H7 (cell line): ENCODE data around the gene NEO1. TPM values are rescaled to one million over a fixed set of nuclear protein-coding genes. Genes with fewer than 3 reads are reported as not detected.
"Not testable (repeated sequence)": the region's sequence is repeated elsewhere in the genome, so short reads cannot be mapped to it uniquely, and the experiment has no call there.

Experiments used
- DNase-seq: peaks from one replicate; pipeline ENCODE4 v3.0.0; 2012
- H3K27me3 ChIP-seq: 2 replicates; pipeline ENCODE4 v1.6.0; 2011; ENCODE audit warnings: mild to moderate bottlenecking, low read length; ENCODE audit not compliant: control insufficient read depth, insufficient read depth
- H3K36me3 ChIP-seq: replicated peaks from 2 replicates; pipeline ENCODE4 v1.5.1; 2011; ENCODE audit warnings: low read length; ENCODE audit not compliant: control insufficient read depth, insufficient read depth
- H3K4me3 ChIP-seq: 2 replicates; pipeline ENCODE4 v1.5.1; 2011; ENCODE audit warnings: low read depth, mild to moderate bottlenecking, control low read depth, low read length, moderate library complexity; ENCODE audit not compliant: insufficient read depth
- total RNA-seq: library from RNA; depleted of rRNA; stranded (reverse); fragments of >200 nt; shearing (Covaris generic); gene quantifications from 2 replicates; pipeline ENCODE4 v1.2.3, GENCODE V29; 2014

Gene NEO1
- total RNA-seq, 1 experiment from 2014 or later, result 28.9 TPM

DNA sequence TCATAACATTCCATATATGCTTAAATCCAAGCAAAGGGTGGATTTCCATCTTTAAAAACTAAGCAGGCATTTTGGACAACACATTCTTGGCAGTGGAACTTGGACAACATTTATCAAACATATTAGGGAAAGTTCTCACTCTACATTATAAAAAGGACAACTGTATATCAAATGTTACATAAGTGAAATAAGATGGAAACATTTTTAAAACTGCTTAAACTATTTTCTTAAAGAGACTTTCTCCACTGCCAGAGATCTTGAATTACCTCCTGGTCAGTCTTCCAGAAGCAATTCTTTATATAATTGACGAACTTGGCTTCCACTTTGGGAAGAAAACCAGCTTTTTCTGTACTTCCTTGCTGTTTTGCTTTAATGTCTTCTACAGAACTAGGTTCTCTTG is 109.3 kb downstream of the NEO1 start:
- DNase-seq, result no peak
- Histone ChIP-seq H3K36me3 (no peaks in the 10 kb centered on the region; the same call in 1 of the 2 replicates), H3K4me3 (no peak overlapping the region), H3K27me3 (no peaks in the 10 kb centered on the region)

DNA sequence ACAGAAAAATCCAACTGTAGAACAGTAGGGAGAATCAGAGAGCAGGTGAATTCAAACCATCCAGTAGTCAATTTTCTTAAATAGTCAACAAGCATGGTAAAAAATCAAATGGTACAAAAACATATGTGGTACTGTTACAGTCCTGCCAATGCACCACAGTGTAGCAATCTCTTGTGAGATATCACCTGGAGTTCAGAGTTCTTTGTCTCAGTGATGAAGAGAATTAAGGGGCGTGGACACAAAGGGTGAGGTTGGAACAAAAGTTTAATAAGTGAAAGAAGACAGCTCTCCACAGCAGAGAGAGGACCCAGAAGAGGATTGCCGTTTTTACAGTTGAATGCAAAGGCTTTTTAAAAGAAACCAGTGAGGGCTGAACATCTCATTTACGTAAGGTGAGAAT is 113.2 kb downstream of the NEO1 start:
- DNase-seq, result no peak
- Histone ChIP-seq H3K27me3 (no peaks in the 10 kb centered on the region), H3K4me3 (no peak overlapping the region), H3K36me3 (no peaks in the 10 kb centered on the region; the same call in 1 of the 2 replicates)

DNA sequence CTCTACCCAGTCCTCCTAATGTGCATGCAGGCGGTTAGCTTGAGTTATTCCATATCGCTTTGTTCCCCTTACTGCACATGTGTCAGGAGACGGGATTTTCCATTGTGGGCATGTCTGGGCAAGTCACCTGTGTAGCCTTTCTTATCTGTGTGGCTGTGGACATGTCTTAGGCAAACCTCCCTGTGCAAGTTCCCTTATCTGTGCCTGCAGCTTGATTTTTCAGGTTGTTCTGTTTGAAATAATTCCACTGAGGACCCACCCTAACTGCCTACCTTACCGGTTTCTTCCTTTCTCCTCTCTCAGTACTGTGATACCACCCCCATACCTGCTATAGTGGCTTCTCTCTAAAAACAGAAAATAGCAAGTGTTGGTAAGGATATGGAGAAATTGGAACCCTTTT is 113.6 kb downstream of the NEO1 start:
- Histone ChIP-seq H3K36me3 (no peaks in the 10 kb centered on the region; the same call in 1 of the 2 replicates), H3K27me3 (no peaks in the 10 kb centered on the region), H3K4me3 (no peak overlapping the region)
- DNase-seq, result no peak

DNA sequence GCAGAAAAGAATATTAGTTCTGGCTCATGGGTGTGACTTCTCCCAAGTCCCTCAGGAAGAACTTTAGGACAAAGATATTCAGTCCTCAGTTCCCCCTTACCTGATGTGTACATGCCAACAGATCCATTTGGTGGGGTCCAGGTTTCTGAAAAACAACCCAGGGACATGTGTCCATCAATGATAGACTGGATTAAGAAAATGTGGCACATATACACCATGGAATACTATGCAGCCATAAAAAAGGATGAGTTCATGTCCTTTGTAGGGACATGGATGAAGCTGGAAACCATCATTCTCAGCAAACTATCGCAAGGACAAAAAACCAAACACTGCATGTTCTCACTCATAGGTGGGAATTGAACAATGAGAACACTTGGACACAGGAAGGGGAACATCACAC is 114.4 kb downstream of the NEO1 start:
- not testable (repeated sequence) for DNase-seq

DNA sequence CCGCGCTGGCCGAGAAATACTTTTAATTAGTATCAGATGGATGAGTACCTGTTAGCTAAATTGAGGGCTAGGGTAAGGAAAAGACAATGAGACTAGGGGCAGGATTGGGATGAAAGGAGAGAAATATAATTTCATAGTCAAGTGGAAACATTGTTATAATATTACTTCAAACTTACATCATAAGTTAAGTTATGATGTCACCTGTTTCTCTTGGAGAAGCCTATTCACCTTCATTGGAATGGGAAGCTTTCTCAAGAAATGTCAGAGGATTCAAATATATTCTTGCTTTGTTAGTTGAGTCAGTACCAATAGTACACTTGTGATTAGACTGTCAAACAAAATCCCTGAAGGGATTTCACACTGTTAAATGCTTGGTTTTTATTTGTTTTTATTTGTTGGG is 116.2 kb downstream of the NEO1 start:
- DNase-seq, result no peak
- Histone ChIP-seq H3K27me3 (no peaks in the 10 kb centered on the region), H3K4me3 (no peak overlapping the region), H3K36me3 (no peaks in the 10 kb centered on the region; the same call in 1 of the 2 replicates)

More for the DNA sequence above, 114.4 kb downstream of the NEO1 start:
- not testable (repeated sequence) for H3K27me3 ChIP-seq, H3K36me3 ChIP-seq, H3K4me3 ChIP-seq

DNA sequence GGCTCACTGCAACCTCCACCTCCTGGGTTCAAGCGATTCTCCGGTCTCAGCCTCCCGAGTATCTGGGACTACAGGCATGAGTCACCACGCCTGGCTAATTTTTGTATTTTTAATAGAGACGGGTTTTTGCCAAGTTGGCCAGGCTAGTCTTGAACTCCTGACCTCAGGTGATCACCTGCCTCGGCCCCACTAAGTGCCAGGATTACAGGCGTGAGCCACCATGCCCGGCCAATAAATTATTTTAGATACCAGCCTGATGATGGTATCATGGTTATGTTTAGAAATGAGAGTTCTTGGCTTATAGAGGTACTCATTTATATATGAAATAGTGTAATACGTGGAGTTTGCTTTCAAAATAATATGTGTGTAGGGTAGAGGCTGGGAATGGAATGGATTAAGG is 119.4 kb downstream of the NEO1 start:
- no peak overlapping the region for H3K4me3 ChIP-seq
- no peaks in the 10 kb centered on the region for H3K36me3 ChIP-seq
- DNase-seq, result no peak
- H3K27me3 ChIP-seq, result no peaks in the 10 kb centered on the region

DNA sequence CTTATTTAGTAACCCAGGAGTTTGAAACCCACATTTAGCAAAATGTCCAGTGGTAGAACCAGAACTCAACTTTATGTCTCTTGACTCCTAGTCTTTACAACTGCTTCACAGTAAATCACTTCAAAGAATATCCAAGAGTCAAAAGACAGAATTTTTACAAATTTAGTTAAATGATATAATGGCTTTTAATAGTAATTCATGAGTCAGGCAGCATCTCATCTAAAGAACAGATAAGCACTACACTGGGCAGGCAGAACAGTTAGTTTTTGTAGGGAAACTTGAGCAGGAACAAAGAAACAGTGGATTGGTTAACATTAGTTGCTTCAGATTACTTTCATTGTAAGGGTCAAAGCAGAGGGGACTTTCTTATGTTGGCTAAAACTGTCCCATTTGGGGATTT is 120.2 kb downstream of the NEO1 start:
- Histone ChIP-seq H3K36me3 (no peaks in the 10 kb centered on the region), H3K27me3 (no peaks in the 10 kb centered on the region), H3K4me3 (no peak overlapping the region)
- no peak for DNase-seq

DNA sequence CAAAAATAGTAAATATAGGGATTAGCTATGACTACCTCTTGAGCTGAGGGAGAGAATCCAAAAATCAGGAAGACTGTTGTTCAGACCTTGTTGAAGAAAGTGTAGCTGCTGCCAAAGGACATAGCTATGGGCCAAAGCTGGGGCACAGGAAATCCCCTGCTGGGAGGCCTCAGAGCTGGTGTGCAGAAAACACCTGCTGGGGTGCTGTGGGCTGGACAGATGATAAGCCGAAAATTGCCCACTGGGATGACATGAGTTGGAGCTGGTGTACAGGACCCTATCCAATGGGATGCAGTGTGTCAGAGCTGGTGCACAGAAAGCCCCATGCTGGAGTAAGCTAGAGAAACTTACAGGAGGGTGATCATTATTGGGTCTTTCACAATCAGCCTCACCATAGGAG is 121.9 kb downstream of the NEO1 start:
- no peak for DNase-seq
- Histone ChIP-seq H3K4me3 (no peak overlapping the region), H3K27me3 (no peaks in the 10 kb centered on the region), H3K36me3 (no peaks in the 10 kb centered on the region)

DNA sequence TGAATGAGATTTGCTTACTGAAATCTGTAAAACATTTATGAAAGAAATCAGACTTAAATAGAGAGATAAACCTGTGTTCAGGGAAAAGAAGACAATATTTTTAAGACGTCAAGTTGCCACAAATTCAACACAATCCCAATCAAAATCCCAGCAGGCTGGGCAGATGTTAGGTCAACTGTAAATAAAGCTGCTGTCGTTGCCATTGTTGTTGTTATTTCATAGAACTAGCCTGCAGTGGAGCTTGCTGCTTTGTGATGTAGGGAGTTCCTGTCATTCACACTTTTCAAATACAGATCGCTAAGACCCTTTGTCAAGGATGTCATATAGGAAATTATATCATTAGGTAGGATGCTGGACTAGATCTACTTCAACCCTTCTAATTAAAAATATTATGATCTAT is 123.1 kb downstream of the NEO1 start:
- Histone ChIP-seq H3K4me3 (no peak overlapping the region), H3K27me3 (no peaks in the 10 kb centered on the region), H3K36me3 (no peaks in the 10 kb centered on the region)
- no peak for DNase-seq

DNA sequence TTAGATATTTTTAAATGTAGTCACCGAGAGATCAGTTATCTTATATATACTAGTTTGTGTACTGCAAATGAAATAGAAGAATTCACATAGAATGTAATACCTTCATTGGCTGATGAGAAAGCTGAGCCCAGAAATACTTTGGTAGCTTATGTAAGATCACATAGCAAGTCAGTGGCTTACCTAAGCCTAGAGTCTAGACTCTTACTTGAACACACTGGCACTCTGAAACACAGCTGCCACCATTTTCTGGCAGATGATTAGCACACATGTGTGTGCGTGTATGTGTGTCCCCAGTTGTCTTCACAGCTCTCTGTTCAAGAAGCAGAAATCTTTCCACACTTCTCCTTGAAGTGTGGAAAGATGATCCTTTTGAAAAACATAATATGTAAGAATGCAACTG is 124.3 kb downstream of the NEO1 start:
- Histone ChIP-seq H3K4me3 (no peak overlapping the region), H3K27me3 (no peaks in the 10 kb centered on the region), H3K36me3 (no peaks in the 10 kb centered on the region; the same call in 1 of the 2 replicates)
- DNase-seq, result no peak

DNA sequence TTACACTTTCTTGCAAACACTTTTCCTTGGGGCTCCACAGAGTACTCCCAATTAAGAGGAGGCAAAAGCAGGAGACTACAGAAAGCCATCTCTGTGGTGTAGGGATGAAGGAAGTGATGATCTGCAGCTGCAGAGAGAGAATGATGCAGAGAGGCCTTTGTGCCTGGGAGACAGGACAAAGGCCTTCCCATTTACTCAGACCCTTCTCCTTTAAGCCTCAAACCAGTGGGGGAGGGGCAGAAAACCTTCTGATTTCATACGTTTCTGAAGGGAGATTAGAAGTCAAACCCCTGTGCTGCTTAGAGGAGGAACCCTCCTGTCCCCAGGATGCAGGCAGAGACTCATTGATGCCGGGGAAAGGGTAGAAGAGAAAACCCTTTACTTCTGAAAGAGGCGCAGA is 130.8 kb downstream of the NEO1 start:
- no peaks in the 10 kb centered on the region for H3K27me3 ChIP-seq
- no peak overlapping the region for H3K4me3 ChIP-seq
- no peaks in the 10 kb centered on the region; the same call in 1 of the 2 replicates for H3K36me3 ChIP-seq
- peak; percentile 2 for DNase-seq

DNA sequence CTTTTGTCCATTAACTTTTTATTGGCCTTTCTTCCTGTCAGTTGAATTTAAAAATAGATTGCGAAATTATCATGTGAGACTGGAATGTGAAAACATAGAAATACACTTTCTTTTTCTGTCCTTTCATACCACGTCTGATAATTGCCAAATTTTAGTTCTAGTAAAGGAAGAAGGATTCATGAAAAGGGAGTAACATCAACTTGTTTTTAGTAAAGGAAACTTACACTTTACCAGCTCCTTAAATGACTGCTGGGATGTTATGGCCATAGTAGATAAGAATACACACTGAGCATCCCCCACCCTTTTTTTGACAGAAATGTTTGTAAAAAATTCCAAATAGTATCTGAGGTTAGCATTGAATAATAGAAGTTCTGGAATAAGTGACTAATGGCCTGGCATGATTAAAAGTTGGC is 137.9 kb downstream of the NEO1 start:
- DNase-seq, result no peak
- no peaks in the 10 kb centered on the region for H3K27me3 ChIP-seq
- no peak overlapping the region for H3K4me3 ChIP-seq
- no peaks in the 10 kb centered on the region for H3K36me3 ChIP-seq

DNA sequence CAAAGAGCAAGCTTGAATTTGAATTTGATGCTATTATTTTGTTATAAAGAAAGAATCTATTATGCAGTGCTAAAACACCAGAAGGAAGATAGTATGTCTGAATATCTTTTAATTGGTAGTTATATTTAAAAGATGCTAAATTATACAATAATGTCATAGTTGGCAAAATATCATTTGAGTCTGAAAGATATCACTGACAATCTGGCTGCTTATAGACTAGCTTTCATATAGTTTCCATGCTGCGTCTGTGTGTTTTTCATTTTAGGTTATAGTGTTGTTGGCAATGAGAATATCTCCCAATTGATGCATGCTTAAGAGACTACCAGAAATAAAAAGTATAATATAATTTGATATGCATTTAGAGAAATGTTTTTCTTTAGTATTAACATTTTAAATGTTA is 142.9 kb downstream of the NEO1 start:
- H3K27me3 ChIP-seq, result no peaks in the 10 kb centered on the region
- no peak for DNase-seq
- H3K36me3 ChIP-seq, result no peaks in the 10 kb centered on the region
- H3K4me3 ChIP-seq, result no peak overlapping the region

DNA sequence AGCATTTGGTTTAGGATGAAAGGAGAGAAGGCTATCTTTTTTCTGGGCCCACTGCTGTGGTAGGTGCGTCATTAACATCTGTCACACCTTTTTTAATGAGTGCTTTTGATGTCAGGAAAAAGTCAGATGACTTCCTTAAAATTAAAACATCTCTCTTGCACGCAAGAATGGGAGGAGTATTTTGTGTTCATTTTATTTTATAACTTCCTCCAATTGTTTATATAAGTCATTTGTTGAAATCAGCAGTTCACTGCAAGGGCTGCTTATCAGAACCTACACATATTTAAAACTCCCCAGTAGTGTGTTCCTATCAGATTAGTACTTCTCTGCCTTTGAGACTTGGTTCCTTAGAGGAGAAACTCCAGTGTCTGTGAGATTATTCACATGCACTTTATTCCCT is 143.8 kb downstream of the NEO1 start:
- H3K27me3 ChIP-seq, result no peaks in the 10 kb centered on the region
- no peaks in the 10 kb centered on the region for H3K36me3 ChIP-seq
- H3K4me3 ChIP-seq, result no peak overlapping the region
- DNase-seq, result no peak

DNA sequence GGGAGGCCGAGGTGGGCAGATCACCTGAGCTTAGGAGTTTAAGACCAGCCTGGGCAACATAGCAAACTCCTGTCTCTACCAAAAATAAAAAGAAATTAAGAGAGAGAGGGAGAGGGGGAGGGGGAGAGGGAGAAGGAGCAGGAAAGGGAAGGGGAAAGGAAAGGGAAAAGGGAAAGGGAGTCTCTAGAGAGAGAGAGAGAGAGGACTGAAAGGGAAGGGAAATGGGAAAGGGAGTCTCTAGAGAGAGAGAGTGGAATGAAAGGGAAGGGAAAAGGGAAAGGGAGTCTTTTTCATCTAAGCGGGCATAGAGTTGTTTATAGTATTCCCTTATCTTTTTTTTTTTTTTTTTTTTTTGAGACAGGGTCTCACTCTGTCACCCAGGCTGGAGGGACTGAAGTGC is 148.1 kb downstream of the NEO1 start:
- Histone ChIP-seq H3K4me3 (no peak overlapping the region), H3K27me3 (no peaks in the 10 kb centered on the region), H3K36me3 (no peaks in the 10 kb centered on the region)
- no peak for DNase-seq

DNA sequence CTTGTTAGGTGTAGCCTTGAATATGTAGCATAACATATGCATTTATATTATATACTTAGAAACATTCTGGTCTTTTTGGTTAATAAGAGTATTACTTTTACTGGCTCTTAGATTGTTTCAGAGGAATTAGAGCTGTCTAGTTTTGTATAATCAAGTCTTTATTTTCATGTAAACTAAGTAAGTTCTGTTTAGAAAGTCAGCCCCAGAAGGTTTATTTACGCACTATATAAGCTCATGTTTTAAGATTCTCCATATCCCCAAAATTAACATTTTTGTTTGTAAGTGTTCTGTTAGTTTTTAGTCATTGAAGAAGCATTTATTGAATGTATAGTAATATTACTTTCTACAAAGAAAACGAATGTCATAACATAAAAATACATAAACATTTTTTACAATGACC is 158.4 kb downstream of the NEO1 start:
- no peak for DNase-seq
- Histone ChIP-seq H3K36me3 (no peaks in the 10 kb centered on the region), H3K4me3 (no peak overlapping the region), H3K27me3 (no peaks in the 10 kb centered on the region)
